ENCODE data around the gene UBE2D4. TPM values are rescaled to one million over a fixed set of nuclear protein-coding genes. Genes with fewer than 3 reads are reported as not detected.
A peak's percentile ranks its signal among the peaks of the same experiment; 100 is the strongest.

UBE2D4 gene
- total RNA-seq, 6 experiments from 2014 or later, result 13.6 to 25.1 (median 17.8) TPM

DNA sequence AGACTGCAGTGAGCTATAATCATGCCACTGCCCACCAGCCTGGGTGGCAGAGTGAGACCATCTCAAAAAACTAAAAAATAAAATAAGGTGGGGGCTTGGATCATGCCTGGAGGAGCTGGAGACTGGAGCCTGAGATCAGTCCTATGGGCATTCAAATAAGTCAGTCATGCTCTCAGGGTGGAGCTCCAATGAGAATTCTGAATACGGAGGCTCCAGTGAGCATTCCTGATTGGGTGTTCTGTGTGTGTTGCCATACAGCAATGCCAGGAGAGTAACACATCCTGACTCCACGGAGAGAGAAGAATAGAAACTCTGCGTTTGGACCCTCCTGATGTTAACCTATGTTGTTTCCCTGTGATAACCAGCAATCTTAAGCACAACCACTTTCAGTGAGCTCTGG, 16.0 kb downstream of the UBE2D4 start:
- intact Hi-C loops (cut with DNase I), result no loop called here

DNA sequence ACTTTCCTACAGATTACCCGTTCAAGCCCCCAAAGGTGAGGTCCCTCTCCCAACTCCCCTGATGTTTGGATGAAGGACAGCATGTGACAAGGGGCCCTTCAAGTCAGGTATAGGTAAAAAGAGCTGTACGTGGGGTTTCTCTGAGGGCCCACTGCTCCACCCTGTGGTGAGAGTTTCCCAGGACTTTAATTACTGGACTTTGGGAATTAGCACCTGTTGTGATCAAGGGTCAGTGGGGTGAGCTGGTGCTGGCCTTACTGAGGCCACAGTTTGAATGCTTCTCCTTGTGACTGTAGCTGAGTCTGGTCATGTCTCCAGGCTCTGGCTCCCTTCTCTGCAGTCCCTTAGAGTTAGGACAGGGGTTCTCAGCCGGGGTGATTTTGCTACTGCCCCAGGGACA, 16.8 kb downstream of the UBE2D4 start:
- no peak overlapping the region for H3K4me3 ChIP-seq
- H3K36me3 ChIP-seq, result no peaks in the 10 kb centered on the region
- intact Hi-C loops (cut with DNase I), result no loop called here
- H3K4me1 ChIP-seq, result peaks cover 0 to 24% (median 5%) of the 10 kb centered on the region in 4 donors
- TF ChIP-seq, protein P1, sequence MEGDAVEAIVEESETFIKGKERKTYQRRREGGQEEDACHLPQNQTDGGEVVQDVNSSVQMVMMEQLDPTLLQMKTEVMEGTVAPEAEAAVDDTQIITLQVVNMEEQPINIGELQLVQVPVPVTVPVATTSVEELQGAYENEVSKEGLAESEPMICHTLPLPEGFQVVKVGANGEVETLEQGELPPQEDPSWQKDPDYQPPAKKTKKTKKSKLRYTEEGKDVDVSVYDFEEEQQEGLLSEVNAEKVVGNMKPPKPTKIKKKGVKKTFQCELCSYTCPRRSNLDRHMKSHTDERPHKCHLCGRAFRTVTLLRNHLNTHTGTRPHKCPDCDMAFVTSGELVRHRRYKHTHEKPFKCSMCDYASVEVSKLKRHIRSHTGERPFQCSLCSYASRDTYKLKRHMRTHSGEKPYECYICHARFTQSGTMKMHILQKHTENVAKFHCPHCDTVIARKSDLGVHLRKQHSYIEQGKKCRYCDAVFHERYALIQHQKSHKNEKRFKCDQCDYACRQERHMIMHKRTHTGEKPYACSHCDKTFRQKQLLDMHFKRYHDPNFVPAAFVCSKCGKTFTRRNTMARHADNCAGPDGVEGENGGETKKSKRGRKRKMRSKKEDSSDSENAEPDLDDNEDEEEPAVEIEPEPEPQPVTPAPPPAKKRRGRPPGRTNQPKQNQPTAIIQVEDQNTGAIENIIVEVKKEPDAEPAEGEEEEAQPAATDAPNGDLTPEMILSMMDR (IDR thresholded peaks at IDR 0.05), result peak; percentile 34 to 47 (median 40)
- TF ChIP-seq POLR2A (IDR thresholded peaks at IDR 0.05), result no peak
- peak; percentile 67 to 87 (median 72) for ATAC-seq
- DNase-seq, result no peak
- H3K27me3 ChIP-seq, result no peaks in the 10 kb centered on the region
- WGBS (ENCODE audit: insufficient coverage, low coverage, low lambda C conversion rate, missing lambda C conversion rate), result 32% methylated on average over 2 of the region's 3 CpGs
- no peak overlapping the region for H3K27ac ChIP-seq
- H3K9me3 ChIP-seq, result no peaks in the 10 kb centered on the region

More for the DNA sequence above, 16.0 kb downstream of the UBE2D4 start:
- no peaks in the 10 kb centered on the region for H3K9me3 ChIP-seq
- WGBS (ENCODE audit: insufficient coverage, low coverage, low lambda C conversion rate, missing lambda C conversion rate), result 20% methylated on average over 1 of the region's 3 CpGs
- no peaks in the 10 kb centered on the region for H3K27me3 ChIP-seq
- H3K36me3 ChIP-seq, result no peaks in the 10 kb centered on the region
- TF ChIP-seq, protein P1 (IDR thresholded peaks at IDR 0.05), result no peak
- TF ChIP-seq POLR2A (IDR thresholded peaks at IDR 0.05), result no peak
- H3K27ac ChIP-seq, result no peak overlapping the region
- no peak overlapping the region for H3K4me3 ChIP-seq
- no peak for DNase-seq
- peaks cover 0 to 24% (median 5%) of the 10 kb centered on the region in 4 donors for H3K4me1 ChIP-seq
- ATAC-seq, result no peak

DNA sequence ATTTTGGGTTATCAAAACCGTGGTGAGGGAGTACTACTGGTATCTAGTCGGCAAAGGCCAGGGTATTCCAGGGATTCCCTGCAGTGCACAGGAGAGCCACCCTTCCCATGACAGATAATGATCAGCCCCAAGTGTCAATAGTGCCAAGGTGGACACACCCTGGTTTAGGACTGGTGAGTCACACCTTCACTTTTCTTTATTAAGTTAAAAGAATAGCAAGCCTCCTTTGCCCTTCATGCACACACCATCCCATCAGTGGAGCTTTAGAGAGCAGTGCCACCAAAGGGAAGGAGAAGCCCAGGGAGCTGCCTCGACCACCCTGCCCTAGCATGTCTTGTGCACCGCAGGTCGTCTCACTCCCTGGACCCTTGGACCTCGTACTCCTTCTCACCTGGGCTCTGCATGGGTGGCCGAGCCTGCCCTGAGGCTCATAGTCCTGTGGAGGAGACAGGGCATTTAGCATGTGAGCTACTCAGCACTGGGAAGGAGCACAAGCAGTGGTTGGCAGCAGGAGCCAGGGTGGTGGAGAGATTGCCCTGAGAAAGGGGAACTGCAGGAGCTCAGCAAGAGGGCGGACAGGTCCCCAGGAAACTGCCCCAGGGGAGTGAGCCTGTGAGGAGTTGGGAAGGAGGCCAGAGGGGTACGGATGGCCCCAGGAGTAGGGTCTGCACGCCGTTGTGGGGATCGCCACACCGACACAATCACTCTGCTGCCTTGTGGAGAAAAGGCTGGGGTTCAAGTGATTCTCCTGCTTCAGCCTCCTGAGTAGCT, 17.4 kb downstream of the UBE2D4 start:
- H3K27ac ChIP-seq, result no peak overlapping the region
- ATAC-seq, result peak in 1 of 4 donors; percentile 13

DNA sequence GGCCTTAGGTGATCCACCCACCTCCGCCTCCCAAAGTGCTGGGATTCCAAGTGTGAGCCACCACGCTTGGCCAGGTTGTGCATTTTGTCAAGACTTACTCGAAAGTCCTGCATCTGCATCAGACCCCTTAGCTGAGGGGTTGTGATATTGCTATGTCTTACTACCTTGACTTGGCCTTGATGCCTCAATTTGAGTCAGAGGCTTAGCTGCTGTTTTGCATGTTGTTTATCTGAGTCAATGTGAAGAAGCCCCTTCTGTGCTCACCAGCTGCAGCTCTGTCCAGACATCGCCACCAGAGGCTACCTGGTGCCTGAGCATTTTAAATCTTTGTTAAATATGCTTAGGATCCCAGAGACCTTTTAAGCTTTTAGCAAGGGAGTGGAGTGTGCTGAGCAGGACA, 18.1 kb downstream of the UBE2D4 start:
- intact Hi-C loops (cut with DNase I), result no loop called here
- 100% methylated on average over 3 of the region's 4 CpGs for WGBS (ENCODE audit: insufficient coverage, low coverage, low lambda C conversion rate, missing lambda C conversion rate)
- TF ChIP-seq, protein P1 (IDR thresholded peaks at IDR 0.05), result no peak
- TF ChIP-seq POLR2A (IDR thresholded peaks at IDR 0.05), result no peak
- Histone ChIP-seq H3K9me3 (no peaks in the 10 kb centered on the region), H3K27me3 (no peaks in the 10 kb centered on the region), H3K4me1 (peaks cover 0 to 11% (median 3%) of the 10 kb centered on the region in 4 donors), H3K36me3 (no peaks in the 10 kb centered on the region), H3K27ac (no peak overlapping the region), H3K4me3 (no peak overlapping the region)
- ATAC-seq (no peak), DNase-seq (no peak)

More for the DNA sequence above, 17.4 kb downstream of the UBE2D4 start:
- WGBS (ENCODE audit: insufficient coverage, low coverage, low lambda C conversion rate, missing lambda C conversion rate), result 71% methylated on average over 5 of the region's 13 CpGs
- Histone ChIP-seq H3K27me3 (no peaks in the 10 kb centered on the region), H3K9me3 (no peaks in the 10 kb centered on the region), H3K4me3 (no peak overlapping the region), H3K36me3 (no peaks in the 10 kb centered on the region), H3K4me1 (peaks cover 0 to 18% (median 5%) of the 10 kb centered on the region in 4 donors)
- intact Hi-C loops (cut with DNase I), result no loop called here
- no peak for TF ChIP-seq POLR2A (IDR thresholded peaks at IDR 0.05)
- TF ChIP-seq, protein P1 (IDR thresholded peaks at IDR 0.05), result no peak
- no peak for DNase-seq
